Stimulated activated CD4-positive, alpha-beta T cell treated with anti-CD3 and anti-CD28 coated beads, Interleukin-1b, Interleukin-23, amount 100 ng/mL, for 24 hours (primary cell): Measurements from ENCODE around the gene ZNF791.
A peak's percentile ranks its signal among the peaks of the same experiment; 100 is the strongest.
"Not testable (repeated sequence)": the region's sequence is repeated elsewhere in the genome, so short reads cannot be mapped to it uniquely, and the experiment has no call there.

Source experiments
- DNase-seq, 4 experiments: peaks; one replicate each; pipeline ENCODE4 v3.0.0-alpha.2; 2020; ENCODE audit warnings: low read depth in 4 of 4, low spot score in 1 of 4

Gene ZNF791

DNA sequence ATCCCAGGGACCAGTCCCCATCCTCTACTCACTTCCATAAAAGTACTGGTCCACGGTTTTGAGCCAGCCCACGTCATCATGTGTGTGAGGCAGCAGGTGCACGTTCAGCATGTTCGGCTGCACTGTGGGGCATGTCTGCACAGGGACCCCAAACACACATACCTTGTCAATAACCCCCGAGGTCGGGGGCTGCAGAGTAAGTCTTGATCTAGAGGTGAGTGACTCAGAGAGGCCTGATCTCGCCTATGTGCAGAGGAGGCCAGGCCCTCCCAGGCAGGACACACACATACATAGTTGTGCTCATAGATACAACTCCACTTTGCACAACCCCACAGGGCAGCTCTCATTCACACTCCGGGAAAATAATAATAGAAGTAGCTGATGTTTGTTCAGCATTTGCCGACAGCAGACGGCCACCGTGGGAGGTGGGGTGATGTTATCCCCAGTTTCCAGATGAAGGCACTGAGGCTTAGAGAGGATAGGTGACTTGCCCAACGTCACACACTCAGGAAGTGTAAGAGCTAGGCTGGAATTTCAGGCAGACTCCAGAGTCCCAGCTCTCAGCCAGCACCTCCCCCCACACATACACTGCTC, 55.0 kb downstream of the ZNF791 start:
- no peak for DNase-seq

DNA sequence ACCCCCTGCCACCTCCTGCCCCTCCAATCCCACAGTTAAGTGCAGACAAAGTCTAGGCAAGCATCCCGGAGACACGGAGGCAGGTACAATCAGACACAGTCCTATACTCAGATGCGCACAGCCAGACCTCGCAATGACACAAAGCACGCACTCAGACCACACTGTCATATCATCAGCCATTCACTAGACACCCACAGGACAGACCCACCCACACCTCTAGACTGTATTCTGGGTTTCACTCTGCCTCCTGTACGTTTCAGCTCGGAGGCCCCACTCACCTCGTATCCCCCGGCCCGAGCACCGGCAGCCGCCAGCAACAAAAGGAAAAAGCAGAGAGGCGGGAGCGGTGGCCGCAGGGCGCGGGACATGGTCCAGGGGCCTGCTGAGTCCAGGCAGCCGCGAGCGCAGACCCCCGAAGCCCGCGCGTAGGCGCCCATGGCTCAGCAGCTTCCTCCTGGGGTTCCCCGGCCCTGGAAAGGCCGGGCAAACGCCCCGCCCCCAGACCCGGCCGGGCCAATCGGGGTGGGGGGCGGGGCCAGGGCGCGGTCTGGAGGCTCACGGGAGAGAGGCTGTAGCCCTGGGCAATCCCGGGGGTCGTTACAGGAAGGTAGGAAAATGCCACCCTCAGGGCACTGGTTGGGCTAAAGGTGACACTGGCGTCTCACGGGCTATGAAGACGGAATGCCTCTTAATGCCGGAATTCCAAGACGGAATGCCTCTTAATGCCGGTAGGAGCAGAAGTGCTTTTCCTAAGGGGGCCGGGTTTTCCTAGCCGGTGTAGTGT, 55.7 kb downstream of the ZNF791 start, which contains the start of the genes MAN2B1 and WDR83:
MAN2B1 (minus strand) TSS at position 478 of the 784 bp plus-strand sequence; CDS start at position 437, 41 bp downstream.
WDR83 (plus strand) TSS at position 543 of the 784 bp plus-strand sequence. CDS start 2,984 bp downstream, outside the sequence.
- DNase-seq = peak; percentile 65 to 78 (median 71)

DNA sequence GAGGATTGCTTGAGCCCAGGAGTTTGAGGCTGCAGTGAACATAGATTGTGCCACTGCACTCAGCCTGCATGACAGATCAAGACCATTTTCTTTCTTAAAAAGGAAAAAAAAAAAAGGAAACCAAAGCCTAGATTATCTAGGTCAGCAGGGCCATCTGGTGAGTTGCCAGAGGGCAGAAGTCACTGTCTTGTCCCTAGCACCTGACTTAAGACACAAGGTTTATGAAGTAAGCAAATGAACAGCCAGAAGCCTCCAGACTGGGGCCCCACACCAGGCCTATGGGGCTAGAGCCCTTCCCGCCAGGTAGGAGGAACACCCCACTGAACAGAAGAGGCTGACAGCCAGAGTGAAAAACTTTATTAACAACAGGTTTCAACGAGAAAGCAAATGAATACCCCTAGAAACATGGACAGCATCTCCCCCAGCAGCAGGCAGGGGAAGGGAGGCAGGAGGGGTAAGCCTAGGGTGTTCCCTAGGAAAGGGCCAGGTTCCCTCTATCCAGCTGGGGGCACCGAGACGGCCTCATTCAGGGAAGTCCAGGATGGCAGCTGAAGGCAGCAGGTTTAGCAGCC, 57.1 kb downstream of the ZNF791 start:
- DNase-seq = no peak

DNA sequence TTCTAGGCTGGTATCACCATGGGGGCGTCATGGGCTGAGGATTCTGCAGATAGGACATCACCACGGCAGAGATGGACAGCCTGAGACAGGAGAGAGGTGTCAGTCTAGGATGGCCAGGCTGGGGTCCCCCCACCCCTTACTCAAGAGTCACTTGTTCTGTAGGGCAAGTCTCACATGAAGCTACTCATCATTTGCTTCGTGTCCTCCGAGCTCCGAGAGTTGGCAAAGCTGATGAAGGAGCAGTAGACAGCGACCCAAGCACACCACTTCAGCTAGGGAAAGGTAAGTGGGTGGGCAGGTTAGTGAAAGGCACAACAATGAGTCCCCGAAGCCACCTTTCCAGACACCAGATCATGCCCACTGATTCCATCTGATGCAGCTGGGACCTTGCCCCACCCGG, 57.6 kb downstream of the ZNF791 start:
- no peak for DNase-seq

DNA sequence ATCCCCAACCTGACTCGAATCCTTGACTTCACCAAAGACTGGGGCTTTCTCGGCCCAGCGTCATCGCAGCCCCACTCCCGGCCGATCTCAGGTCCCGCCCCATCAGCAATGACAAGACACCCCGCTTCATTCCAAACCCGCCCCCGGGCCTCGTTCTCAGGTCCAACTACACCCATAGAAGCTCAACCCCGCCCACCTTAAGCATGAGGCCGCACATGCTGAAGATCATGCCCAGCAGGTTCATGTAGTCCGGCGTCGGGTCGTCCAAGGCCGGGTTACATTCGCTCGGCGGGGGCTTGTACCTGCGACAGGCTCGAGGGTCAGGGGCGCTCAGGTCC, 58.2 kb downstream of the ZNF791 start:
- peak in 2 of 4 experiments; percentile 31 to 40 for DNase-seq

DNA sequence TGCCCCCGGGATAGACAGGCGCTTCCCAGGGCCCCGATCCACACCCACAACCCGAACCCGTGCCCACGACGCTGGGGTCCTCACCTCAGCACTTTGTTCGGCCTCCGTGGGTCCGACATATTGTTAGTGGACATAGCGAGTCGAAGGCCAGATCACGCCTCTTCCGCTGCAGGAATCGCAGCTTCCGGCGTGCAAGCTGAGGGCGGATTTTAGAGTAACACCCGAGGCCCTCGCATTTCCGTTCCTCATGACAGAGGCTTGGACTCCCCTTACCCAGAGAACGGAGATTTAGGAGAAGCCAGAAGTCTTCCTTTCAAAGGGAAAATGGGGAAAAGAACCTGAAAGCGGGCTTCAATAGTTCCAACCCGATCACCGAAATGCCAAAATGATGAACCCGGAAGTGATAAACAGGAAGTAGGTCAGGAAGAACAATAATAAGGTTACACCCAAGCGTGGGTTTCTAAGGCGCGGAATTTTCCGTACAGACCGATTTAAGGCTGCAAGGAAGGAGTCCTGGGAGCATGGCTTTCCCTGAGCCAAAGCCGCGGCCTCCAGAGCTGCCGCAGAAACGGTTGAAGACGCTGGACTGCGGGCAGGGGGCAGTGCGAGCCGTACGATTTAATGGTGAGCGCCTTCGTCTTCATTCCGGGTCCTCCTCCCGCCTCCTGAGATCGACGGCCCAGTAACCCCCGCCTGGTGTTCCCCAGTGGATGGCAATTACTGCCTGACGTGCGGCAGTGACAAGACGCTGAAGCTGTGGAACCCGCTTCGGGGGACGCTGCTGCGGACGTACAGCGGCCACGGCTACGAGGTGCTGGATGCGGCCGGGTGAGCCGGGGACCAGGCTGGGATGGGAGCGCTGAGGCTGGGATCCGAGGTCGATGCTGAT, 58.8 kb downstream of the ZNF791 start:
- DNase-seq = peak in 3 of 4 experiments; percentile 58 to 60 (median 60)

DNA sequence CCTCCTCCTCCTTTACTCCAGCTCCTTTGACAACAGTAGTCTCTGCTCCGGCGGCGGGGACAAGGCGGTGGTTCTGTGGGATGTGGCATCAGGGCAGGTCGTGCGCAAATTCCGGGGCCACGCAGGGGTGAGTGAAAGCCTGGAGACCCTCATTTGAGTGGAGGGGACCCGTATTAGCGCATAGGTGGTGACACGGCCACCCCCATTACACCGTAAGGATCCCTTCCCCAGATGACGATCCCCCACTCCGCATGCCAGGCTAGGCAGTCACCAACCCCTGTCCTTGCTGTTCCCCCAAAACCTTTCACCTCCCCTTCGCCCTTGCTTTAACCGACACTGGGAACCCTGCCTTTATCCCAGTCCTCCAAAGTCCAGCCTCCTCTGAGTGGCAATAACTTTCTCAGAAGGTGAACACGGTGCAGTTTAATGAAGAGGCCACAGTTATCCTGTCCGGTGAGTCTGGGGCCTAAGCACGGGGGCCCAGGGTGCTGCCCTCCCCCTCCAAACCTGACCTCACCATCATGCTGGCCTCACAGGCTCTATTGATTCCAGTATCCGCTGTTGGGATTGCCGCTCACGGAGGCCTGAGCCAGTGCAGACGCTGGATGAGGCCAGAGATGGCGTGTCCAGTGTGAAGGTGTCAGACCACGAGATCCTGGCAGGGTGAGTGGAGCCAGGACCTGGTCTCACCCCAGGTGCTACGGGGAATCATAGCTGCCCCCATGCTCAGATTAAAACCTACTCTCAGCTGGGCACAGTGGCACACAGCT, 59.6 kb downstream of the ZNF791 start:
- DNase-seq = no peak

DNA sequence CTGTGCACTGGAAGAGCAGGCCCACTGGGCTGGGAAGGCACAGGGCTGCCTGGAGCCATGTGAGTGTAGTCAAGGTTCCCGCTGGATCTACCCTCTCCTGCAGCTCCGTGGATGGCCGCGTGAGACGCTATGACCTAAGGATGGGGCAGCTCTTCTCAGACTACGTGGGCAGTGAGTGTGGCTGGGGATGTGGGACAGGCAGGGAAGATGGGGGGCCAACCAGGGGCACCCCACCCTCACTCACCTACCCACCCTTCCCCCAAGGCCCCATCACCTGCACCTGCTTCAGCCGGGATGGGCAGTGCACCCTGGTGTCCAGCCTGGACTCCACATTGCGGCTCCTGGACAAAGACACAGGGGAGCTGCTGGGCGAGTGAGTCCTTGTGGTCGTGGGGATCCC, 62.0 kb downstream of the ZNF791 start:
- DNase-seq = no peak

DNA sequence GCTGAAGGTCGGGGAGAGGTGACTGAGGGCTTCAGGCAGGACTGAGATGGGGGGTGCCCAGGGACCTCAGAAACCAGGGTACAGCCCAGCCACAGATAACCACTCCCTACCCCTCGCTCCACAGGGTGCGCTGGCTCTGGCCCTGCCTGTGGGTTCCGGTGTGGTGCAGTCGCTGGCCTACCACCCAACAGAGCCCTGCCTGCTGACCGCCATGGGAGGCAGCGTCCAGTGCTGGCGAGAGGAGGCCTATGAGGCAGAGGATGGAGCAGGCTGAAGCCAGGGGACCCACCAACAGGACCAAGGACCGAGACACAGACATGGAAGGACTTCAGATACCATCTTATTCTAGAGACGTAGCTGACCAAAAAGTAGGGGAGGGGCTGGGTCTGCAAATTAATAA, 64.7 kb downstream of the ZNF791 start:
- no peak for DNase-seq

DNA sequence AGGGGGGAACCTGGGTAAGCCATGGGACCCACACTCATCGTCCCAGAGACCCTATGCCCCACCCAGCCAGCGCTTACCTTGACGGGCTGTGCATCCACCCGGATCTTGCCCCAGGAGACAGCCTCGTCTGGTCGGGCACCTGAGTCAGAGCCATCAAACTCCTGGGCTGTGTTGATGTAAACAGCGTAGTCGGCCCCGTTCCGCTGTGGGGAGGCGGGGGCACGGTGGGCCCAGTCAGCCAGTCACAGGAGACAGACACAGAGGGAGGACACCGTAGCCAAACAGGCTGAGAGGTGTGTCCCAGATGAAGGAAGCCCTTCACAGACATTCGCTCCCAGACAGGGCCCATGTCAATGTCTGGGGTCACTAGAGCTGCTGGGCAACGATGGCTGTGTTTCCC, 65.2 kb downstream of the ZNF791 start:
- DNase-seq = no peak

DNA sequence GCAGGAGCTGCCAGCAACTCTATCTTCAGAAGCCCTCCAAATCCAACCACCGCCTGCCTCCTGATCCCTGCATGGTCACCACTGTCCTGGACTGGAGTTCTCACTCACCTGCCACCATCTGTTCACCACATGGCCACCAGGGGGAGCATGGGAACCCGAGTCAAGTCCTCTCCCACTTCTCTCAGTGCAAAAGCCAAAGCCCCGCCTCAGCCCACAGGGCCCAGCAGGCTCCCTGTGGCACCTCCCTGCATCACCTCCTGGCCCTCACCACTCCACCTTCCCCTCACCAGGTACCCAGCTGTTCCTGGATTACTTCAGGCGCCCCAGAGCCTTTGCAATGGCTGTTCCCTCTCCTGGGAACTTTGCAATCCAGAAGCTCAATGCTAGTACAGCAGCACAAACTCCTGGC, 65.7 kb downstream of the ZNF791 start:
- peak; percentile 83 to 88 (median 85) for DNase-seq

DNA sequence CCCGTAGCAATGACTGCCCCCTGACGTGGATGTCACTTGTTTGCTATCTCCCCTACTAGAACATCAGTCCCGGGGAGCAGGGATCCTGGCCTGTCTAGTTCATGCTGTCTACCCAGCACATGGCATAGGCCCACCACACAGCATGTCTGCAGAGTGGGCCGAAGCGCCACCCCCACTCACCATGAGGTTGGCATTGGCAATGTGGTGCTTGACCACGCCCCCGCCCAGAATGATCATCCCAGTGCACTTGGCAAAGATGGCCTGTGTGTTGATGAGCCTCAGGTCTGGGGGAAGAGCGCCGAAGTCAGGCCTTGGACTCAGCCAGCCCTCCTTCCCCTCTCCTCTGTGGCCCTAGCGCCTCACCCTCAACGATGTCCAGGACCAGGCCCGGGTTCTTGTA, 66.2 kb downstream of the ZNF791 start:
- DNase-seq = no peak

DNA sequence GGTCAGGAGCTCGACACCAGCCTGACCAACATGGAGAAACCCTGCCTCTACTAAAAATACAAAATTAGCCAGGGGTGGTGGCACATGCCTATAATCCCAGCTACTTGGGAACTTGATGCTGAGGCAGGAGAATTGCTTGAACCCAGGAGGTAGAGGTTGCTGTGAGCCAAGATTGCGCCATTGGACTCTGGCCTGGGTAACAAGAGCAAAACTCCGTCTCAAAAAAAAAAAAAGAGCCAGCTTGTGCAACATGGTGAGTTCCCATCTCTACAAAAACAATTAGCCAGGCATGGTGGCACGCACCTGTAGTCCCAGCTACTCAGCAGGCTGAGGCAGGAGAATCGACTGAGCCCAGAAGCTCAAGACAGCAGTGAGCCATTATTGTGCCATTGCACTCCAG, 67.3 kb downstream of the ZNF791 start:
- DNase-seq = not testable (repeated sequence)

DNA sequence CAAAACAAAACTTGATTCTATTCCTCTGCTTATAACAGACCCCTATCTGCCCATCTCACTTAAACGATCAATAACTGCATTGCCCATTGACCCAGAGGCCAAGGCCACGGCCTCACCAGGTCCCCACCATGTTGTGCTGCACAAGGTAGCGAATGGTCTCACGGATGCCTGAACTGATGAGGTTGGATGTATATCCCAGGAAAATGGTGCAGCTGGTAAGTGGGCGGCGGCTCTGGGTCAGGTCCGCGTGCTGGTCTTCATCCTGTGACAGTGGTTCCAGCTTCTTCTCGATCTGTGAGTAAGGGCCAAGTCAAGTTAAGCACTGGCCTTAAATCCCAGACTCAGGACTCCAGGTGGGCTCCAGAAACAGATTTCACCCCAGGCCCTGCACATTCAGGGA, 69.3 kb downstream of the ZNF791 start:
- no peak for DNase-seq

DNA sequence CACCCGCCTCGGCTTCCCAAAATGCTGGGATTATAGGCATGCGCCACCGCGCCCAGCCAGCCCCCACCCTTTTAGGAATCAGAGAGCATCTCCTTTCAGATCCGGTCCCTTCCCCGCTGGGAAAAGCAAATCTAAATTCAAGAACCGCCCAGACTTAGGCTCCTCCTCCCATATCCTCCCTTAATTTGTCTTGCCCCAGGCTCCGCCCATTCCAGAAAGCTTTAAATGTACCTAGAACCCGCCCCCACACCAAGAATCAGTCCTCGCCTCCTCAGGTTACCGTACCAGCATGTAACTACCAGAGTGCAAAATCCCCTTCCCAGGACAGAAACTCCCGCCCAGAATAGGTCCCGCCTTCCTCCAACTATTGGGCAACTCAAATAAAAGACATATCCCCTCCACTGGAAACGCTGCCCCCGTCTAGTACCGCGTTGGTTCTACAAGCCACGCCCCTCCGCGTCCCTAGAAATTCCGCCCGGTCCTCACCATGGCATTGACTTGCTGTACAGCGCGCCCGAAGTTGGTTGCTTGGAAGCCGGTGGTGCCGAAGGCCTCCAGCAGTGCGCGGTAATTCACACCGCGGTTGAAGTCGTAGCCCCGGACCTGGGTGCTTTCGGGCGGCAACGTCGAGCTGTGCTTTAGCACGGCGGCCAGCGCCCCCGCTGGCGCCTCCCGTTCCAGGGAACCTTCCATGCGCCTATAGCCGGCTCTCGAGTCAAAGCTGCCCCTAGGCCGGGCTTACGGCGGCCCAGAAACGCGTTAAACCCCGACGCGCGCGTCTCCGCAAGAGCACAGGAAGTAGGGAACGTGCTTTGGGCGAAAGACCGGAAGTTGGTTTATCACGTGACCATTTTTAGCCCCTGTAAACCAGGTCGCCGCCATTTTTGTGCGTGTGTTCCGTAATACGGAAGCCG, 70.6 kb downstream of the ZNF791 start, which contains the start of gene DHPS:
DHPS (minus strand) TSS at position 807 of the 914 bp plus-strand sequence; CDS start at position 693, 114 bp downstream.
- peak; percentile 66 to 86 (median 76) for DNase-seq
